DLD1 (cell line): ENCODE data around the gene FOXD1.
"Not testable (repeated sequence)": the region's sequence is repeated elsewhere in the genome, so short reads cannot be mapped to it uniquely, and the experiment has no call there.

ENCODE experiments used
- in situ Hi-C: cut with HindIII; loops from 2 replicates; pipeline ENCODE4 v1.10.0; 2017; ENCODE audit warnings: low sequenced_read_pairs

Gene FOXD1

DNA sequence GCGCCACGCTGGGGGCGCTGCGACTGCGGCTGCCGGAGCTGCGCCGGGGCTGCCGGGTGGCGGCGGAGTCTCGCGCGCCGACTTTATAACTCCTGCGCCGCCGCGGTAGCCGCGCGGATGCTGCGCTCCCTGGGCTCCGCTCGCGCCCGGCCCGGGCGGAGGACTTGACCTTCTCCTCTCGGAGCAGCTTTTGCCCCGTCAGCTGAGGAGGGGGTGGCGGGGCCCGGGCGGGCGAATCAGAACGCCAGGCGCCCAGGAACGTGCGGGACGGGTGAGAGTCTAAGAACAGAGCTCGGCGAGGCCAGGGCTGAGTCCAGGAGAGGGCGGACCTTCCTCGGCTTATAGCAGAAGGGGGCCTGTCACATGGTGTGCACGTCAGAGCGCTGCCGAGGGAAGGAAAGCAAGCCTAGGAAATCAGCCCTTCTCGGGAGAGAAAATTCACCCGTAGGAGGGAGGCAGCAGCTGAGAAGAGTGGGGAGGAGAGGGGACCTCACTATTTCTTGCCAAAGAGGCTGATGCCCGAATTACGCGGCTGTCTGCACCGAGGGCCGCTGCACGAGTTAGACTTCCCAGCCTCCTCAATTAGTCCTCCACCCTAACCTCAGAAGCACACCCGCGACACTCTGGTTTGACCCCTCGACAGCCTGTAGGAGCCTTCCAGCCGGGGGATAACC lies at the start of gene FOXD1:
FOXD1 (minus strand) TSS at position 315 of the 674 bp plus-strand sequence. CDS start 415 bp downstream, outside the sequence.
- in situ Hi-C loops = no loop called here

DNA sequence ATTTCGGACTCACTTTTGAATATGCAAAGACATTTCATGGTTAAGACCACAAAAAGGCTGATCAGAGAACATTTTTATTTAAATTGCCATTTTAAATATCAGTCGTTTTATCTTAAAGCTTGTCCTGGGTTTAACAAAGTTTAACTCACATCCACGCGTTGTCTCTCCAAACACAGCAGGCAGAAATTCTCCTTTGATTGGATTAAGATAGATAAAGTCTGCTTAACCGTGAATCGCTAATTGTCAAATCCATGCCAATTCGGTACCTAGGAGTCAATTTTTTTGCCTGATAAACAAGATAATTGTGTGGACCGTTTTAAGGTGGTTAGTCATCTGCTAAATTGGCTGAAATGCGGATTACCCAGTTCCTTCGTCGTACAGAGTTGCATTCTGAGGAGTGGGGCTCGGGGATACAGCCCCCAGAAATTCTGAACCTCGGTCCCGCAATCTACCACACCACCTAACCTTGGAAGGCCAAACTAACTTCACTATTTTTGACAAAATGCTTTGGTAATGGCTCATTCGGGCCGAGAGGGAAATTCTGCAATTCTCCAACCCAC lies 49.0 kb upstream of the FOXD1 start:
- in situ Hi-C loops = no loop called here

DNA sequence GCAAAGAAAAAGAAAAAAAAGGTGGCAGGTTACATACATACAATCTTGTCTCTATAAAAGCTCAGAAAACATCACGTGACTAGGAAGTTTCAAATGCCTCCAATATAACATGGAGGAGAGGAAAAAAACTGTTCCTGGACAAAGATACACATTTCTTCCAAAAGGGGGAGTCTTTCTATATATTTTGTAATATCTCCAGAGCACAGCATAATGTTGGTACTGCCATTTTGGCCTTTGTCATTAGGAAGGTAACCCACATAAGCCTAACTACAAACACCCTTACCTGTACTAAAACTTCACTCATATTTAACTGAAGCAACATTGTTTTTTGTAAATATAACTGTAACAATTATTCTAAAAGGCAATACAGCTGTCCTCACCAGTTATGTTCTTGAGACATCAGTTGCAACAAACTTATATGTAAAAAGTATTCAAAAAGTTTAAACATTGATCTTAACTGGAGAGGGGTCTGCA lies 48.4 kb upstream of the FOXD1 start:
- in situ Hi-C loops = no loop called here

GRCh38 chr5:73495772-73496335 lies 47.3 kb upstream of the FOXD1 start:
- in situ Hi-C loops = no loop called here

GRCh38 chr5:73494721-73495120 lies 46.1 kb upstream of the FOXD1 start:
- in situ Hi-C loops = no loop called here

DNA sequence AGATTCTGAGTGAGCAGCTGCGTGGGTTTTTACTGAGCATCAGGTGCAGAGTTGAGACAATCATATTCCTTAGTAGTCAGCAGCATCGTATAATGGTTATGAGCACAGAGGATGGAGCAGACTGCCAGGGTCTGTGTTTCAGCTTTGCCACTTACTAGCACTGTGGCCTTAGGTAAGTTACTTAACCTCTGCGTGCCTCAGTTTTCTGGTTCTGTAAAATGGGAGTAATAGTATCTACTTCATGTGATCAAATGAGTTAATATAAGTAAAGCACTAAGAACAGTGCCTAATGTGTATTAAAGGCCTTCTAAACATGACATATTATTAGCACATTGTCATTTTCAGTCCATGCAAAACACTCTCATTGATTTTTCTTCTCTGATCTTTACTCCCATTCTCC lies 44.8 kb upstream of the FOXD1 start:
- in situ Hi-C loops = no loop called here

- in situ Hi-C loops = no loop called here
These were observed 42.6 kb upstream of the FOXD1 start for GRCh38 chr5:73491155-73491554.

- in situ Hi-C loops = no loop called here
These were observed 41.5 kb upstream of the FOXD1 start for GRCh38 chr5:73490088-73490487.

- in situ Hi-C loops = no loop called here
These were observed 40.2 kb upstream of the FOXD1 start for GRCh38 chr5:73488806-73489205.

GRCh38 chr5:73487815-73488214 lies 39.2 kb upstream of the FOXD1 start:
- in situ Hi-C loops = no loop called here

DNA sequence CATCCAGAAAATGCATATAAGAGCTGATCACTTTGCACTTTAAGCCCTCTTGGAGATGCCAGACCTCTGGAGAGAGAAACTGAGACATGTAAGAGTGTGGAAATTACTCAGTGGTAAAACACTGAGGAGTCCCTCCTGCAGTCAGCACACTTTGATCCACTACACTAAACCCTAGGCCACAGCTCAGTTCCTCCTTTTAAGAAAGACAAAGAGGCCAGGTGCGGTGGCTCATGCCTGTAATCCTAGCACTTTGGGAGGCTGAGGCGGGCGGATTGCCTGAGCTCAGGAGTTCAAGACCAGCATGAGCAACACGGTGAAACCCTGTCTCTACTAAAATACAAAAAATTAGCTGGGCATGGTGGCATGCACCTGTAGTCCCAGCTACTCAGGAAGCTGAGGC lies 38.7 kb upstream of the FOXD1 start:
- in situ Hi-C loops = not testable (repeated sequence)

DNA sequence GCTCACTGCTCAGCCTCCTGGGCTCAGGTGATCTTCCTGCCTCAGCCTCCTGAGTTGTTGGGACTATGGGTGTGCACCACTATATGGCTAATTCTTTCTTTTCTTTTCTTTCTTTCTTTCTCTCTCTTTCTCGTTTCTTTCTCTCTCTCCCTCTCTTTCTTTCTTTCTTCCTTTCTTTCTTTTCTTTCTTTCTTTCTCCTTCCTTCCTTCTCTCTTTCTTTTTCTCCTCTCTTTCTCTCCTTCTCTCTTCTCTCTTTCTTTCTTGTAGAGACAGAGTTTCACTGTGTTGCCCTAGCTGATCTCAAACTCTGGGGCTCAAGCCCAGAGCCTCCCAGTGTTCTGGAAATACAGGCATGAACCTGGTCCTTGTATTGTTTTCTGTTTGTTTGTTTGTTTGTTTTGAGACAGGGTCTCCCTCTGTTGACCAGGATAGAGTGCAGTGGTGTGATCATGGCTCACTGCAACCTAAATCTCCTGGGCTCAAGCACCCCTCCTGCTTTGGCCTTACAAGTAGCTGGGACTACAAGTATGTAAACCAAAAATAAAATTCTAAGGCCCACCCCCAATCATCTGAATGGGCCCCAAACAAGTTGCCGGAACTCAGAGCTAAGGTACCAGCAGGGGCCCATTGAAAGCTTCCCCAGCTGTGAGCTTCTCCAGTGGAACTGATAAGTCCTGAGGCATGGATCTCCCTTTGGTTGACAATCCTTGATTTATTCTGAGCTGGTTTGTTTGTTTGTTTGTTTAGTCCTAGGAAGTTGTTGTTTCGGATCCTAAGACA lies 37.7 kb upstream of the FOXD1 start:
- in situ Hi-C loops = no loop called here

DNA sequence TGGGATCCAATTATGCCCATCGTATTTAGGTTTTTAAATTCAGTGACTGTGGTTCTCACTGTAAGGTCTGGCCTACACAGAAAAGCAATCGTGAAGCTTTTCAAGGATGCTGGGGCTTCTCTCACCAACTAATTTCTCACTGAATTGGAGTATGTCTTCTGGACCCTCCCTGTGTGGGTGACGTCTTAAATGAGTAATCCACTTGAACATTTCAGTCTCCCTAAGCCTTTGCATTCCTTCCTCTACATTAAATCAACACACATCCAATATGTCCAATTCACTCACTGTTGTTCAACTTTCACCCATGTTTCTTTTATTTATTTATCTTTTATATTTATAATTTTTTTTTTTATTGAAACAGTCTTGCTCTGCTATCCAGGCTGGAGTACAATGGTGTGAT lies 37.1 kb upstream of the FOXD1 start:
- in situ Hi-C loops = no loop called here

- in situ Hi-C loops = no loop called here
These were observed 35.9 kb upstream of the FOXD1 start for GRCh38 chr5:73484511-73484910.

DNA sequence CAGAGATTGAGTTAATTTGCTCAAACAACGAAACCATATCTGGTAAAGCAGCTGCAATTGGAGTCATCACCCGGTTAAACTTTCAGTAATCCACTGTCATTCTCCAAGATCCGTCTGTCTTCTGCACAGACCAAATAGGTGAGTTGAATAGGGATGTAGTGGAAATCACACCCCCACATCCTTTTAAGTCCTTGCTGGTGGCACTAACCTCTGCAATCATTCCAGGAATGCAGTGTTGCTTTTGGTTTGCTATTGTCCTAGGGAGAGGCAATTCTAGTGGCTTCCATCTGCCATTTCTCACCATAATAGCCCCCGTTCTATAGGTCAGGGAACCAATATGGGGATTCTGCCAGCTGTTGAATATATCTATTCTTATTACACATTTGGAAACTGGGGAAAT lies 35.1 kb upstream of the FOXD1 start:
- in situ Hi-C loops = no loop called here

DNA sequence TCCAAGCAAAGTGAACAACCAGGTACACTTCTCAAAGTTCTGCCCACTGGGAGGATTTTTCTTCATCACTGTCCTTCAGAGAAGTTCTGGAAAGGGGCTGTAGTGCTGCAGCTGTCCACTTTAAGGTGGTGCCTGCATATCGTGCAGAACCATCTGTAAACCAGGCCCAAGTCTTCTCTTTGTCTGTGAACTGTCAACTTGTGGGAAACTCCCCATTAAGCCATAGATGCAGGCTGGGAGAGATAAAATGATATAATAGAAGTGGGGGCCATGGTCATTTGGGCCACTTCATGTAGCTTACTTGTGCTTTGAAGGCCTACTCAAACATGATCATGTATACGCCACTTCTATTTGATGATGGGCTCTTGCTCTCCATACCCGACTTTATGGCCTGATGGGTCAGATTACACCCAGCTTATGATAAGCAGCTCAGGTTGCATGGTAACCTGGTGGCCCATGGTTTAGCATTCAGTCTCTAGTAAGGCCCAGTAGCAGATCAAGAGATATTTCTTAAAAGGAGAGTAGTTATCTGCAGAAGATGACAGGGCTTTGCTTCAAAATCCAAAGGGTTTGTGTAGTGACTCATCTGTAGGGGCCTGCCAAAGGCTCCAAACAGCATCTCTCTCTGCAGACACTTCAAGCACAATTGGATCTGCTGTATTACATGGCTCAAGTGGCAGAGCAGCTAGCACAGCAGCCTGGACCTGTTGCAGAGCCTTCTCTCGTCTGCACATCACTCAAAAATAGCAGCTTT lies 34.0 kb upstream of the FOXD1 start:
- in situ Hi-C loops = no loop called here

GRCh38 chr5:73480500-73480899 lies 31.9 kb upstream of the FOXD1 start:
- in situ Hi-C loops = no loop called here

DNA sequence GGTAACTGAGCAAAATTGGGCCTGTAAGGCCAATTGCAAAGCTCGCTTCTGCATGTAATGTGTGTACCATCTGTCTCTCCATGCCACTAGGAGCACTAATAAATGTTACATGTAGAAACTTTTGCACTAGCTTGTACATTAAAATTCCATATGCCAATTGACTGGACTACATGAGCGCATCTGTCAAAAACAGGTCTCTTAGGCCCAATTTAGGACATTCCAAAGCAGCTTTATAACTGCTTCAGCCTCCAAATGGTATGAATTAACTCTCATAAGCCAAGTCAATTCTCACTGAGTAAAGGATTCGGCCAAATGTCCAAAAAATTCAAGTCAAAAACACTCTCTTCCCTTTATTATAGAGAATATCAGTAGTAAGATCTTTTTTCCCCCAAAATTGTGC lies 23.5 kb upstream of the FOXD1 start:
- in situ Hi-C loops = no loop called here

GRCh38 chr5:73471654-73472053 lies 23.1 kb upstream of the FOXD1 start:
- in situ Hi-C loops = no loop called here

DNA sequence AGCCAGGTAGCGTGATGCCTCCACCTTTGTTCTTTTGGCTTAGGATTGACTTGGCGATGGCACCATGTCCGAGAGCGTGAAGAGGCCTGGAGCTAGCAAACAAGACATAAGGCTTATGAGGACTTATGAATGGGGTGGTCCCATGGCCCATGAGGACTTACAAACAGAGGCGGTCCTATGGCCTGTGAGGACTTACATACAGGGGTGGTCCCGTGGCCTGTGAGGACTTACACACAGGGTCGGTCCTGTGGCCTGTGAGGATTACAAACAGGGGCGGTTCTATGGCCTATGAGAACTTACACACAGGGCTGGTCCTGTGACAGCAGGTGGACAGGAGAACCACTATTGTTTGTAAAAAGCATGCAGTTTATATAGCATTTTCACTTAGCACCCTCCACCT lies 21.3 kb upstream of the FOXD1 start:
- in situ Hi-C loops = no loop called here

GRCh38 chr5:73468638-73469037 lies 20.1 kb upstream of the FOXD1 start:
- in situ Hi-C loops = not testable (repeated sequence)
